ENCODE results near the gene RNF207.

GRCh38 chr1:6251681-6252373 lies 45.9 kb downstream of the RNF207 start:
- TF ChIP-seq ZBTB21 (CRISPR knock-in tag; IDR thresholded peaks at IDR 0.05) (no peak), ZNF644 (CRISPR knock-in tag; IDR thresholded peaks at IDR 0.05; ENCODE audit: low read depth) (no peak), AHR (CRISPR knock-in tag; IDR thresholded peaks at IDR 0.05) (no peak), MAX (IDR thresholded peaks at IDR 0.05) (no peak), CTCF (CRISPR knock-in tag; IDR thresholded peaks at IDR 0.05) (no peak), TFDP1 (CRISPR knock-in tag; IDR thresholded peaks at IDR 0.05; ENCODE audit: borderline replicate concordance) (no peak), RBFOX2 (IDR thresholded peaks at IDR 0.05; ENCODE audit: low read depth, low read length) (no peak), ZNF12 (CRISPR knock-in tag; IDR thresholded peaks at IDR 0.05) (no peak), HNRNPUL1 (IDR thresholded peaks at IDR 0.05; ENCODE audit: low read depth, low read length) (no peak), KAT7 (CRISPR knock-in tag; IDR thresholded peaks at IDR 0.05; ENCODE audit: borderline replicate concordance) (no peak), ZNF841 (CRISPR knock-in tag; IDR thresholded peaks at IDR 0.05; ENCODE audit: borderline replicate concordance) (no peak)
